Medulla oblongata (tissue), 1 donor: ENCODE data around the gene CPSF4.
A peak's percentile ranks its signal among the peaks of the same experiment; 100 is the strongest.

Source experiments
- DNase-seq: peaks from one replicate; pipeline ENCODE4 v3.0.0-alpha.2; 2015; ENCODE audit errors: extremely low spot score

CPSF4 gene

GRCh38 chr7:99438573-99439480 is at the start of gene CPSF4, which contains the start of gene PTCD1:
CPSF4 (plus strand) TSS chr7:99438943; CDS start chr7:99439083, 140 bp downstream.
PTCD1 (minus strand) TSS chr7:99438798; CDS start chr7:99435242, 3,556 bp downstream.
- peak; percentile 96 for DNase-seq

GRCh38 chr7:99389772-99390171 is 49.0 kb upstream of the CPSF4 start:
- DNase-seq, result no peak

DNA sequence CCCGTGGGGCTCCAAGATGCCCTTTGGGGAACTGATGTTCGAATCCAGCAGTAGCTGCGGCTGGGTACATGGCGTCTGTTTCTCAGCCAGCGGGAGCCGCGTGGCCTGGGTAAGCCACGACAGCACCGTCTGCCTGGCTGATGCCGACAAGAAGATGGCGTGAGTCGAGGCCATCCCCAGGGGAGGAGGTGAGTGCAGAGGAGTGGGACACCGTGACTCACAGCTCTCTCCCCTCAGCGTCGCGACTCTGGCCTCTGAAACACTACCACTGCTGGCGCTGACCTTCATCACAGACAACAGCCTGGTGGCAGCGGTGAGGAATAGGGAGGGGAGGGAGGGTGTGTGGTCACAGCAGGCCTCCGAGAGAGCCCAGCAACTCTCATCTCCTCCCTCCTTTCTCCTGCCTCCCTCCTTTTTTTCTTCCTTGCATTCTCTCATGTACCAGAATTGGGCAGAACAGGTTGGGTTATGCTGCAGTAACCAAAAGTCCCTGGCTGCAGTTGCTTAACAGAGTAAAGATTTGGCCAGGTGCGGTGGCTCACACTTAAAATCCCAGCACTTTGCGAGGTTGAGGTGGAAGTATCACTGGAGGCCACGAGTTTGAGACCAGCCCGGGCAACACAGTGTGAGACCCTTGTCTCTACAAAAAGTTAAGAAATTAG is 47.7 kb upstream of the CPSF4 start:
- no peak for DNase-seq

DNA sequence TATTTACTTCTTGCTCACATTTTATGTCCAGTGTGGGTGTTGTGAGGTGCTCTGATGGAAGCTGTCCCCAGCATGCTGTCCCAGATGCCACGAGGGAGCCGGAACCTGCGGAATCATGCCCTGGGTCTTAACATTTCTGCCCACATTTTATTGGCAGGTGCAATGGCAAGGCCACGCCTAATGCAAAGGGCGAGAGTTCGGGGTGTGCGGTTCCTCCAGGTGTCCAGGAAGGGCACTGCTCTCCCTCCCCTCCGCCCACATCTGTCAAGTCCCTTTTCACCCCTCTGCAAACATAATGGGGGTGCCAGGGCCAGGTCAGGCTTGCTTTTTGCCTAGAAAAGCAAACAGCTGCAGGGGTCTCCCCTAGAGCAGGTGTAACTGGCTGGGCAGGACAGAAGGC is 46.7 kb upstream of the CPSF4 start:
- no peak for DNase-seq

DNA sequence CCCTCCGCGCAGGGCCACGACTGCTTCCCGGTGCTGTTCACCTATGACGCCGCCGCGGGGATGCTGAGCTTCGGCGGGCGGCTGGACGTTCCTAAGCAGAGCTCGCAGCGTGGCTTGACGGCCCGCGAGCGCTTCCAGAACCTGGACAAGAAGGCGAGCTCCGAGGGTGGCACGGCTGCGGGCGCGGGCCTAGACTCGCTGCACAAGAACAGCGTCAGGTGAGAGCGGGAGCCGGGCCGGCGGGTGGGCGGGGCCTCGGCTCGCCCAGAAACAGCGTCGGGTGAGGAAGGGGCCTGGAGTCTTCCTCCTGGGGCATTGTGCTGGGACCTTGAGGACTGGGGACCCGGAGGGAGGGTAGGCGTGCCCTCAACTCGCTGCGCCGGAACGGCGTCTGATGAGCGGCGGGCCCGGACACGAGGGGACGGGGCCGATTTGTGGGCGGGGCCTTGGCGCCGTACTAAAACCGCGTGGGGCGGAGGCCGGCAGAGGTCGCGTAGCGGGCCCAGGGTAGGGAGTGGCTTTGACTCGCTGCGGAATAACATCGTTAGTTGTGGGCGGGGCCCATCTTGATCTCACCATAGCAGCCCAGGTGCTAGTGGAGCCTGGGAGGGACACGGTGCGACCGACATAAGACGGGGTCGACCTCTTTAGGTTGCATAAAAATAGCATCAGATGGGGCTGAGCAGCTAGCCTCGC is 45.9 kb upstream of the CPSF4 start:
- DNase-seq, result peak; percentile 19

- no peak for DNase-seq
These were observed 45.2 kb upstream of the CPSF4 start for GRCh38 chr7:99393355-99394187.

DNA sequence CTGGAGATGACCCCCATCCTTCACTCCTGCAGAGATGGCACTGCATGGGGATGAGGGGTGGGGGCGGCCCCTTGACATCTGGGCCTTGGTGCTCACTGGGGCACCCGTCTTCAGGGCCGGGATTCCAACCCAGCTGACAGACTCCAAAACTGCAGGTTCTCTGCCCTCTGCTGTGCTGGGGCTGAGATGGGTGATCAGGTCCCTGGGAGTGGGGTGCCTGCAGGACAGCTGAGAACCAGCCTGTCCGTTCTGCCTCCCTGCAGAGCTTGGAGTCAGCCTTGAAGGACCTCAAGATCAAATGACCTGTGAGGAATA is 44.6 kb upstream of the CPSF4 start:
- DNase-seq, result no peak

DNA sequence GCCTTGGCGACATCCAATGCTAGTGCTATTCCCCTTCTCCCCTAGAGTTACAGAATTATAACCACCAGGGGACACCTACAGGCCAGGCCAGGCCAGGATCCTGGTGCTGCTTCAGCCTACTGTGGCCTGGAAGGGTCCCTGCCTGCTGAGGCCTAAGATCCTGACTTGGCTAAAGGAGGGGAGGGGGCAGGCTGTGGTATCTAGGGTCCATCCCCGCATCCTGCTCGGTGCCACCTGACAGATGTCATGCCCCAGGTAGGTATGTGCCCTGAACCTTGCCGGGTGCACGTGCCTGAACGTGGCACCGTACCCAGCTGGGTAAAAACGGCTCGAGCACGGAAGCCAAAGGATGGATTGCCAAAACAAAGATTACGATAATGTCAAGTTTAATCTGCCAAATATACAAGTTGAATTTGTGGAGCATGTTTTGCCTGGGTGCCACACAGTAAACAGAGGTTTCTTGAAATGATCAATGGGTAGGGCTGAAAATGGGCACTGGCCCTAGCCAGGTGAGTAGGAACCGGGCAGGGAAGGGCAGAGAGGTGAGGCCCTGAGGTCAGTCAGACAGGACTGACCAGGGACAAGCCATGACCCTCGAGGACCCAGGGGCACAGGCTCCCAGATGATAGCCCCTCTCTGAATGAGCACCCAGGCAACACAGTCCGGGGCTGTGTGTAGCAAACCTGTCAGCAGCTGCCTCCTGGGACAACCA is 43.0 kb upstream of the CPSF4 start:
- no peak for DNase-seq

DNA sequence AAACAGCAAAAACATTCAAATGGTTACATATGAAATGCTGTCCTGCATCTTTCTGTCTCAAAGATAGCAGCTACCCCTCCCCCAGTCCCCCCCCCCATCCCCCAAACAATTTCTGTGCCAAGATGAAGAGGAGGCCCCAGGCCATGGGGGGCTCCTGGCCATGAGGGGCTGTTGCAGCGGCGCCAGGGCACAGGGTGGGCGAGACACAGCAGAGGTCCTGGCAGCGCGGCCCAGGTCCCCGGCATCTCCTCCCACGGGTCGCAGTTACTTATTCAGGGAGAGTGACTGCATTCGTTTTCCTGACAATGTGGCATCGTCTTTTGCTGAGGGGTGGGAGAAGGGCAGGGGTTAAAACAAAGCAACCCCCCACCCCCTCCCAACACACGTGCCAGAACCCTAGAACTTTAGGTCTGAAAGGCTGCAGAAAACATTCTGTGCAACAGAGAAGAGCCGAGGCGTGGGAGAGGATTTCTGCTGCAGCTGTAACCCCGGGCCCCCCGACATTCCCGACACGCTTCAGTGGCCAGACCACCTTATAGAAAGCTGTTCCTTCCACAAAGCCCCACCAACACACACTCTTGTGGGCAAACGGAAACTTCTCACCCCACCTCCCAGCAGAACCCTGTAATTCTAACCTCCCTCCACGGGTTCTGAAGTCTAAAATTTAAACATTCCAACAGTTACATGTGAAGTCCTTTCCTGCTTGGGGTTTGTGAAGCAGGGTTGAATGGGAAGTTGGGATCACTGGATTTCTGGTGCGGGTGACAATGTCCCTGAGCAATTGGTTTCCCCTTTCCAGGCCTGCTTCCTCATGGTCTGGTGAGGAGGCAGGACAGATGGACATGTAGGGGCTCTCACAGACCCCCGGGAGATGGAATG is 42.1 kb upstream of the CPSF4 start:
- no peak for DNase-seq

DNA sequence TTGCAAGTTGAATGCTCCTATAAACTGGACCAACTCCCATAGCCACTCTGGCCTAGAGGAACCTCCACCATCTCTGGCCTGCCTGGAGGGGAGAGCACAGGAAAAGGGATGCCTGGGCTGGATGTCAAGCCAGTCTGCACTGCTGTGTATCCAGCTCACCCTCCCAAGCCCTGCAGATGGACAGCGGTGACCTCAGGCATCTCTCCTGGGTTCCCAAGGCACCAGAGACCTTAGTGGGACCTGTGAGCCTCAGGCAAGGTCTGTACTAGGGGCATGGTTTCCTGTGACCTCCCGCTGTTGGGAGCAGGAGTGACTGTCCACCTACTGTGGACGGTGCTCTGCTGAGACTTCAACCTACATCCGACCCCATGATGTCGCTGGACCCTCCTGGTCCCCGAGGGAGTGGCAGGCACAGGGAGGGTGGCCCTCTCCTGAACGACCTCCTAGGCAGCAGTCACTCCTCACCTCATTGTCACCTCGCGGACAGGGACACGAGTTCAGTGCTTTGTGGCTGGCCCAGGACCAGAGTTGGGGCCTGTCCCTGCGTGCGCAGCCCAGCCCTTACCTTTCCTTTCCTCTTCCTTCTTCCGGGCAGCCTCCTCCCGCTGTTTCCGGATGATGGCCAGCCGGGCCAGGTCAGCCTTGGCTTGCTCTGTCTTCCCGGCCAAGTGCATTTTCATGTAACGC is 41.3 kb upstream of the CPSF4 start:
- no peak for DNase-seq

DNA sequence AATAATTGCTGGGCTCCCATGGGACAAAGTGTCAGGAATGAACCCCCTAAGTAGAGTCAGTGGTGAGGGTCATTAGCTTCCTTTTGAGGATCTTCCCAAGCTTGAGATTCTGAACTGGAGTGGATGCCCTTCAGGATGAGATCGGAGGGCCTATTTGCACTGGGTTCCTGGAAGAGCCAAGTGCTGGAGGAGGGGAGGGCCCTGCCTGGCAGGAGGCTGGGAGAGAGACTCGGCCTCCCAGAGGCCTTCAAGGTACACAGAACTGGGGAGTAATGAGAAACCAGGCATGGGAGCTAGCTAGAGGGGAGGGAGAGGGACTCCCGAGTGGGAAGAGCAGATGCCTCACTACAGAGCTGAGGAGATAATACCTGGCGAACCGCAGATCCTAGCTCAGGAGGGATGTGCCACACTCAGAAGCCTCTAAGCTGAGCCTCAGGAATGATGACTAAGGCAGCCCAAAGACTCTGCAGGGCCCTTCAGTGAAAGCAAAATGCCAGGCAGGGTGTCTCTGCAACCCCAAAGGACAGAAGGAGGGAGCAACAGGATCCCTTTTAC is 39.8 kb upstream of the CPSF4 start:
- DNase-seq, result no peak

DNA sequence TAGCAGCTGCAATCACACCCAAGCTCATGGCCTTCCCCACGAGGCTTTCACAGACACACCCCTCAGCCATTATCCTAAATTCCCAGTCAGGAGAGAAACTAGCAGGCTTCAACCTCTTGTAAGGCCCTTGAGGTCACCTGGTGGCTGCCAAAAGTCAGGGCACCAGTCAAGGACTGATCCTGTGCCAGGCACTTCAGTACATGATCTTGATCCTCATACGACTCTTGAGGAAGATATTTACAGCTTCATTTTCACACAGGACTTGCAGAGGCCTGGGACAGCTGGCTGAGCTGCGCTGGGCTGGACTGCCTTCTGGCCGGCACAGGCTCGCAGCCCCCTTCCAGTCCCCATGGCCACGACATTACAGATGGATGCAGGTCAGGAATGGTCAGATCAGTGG is 39.1 kb upstream of the CPSF4 start:
- no peak for DNase-seq

GRCh38 chr7:99402854-99403253 is 35.9 kb upstream of the CPSF4 start:
- DNase-seq, result no peak

DNA sequence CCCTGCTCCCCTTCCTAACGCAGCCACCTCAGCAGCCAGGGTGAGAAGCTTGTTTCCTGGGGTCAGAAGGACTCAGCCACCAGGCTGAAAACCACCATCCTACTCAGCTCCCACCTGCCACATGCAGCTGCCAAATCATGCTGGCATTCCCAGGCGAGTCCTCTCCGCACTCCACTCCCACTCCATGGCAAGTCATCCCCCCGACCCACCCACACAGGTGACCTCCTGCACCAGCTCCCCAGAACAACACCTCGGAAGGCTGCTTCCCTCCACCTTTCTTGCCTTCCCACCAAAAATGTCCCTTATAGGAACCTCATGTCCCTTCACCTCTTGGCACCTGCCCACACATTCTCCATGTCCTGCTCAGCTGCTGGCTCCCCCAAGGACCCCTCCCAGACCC is 35.0 kb upstream of the CPSF4 start:
- DNase-seq, result no peak

GRCh38 chr7:99404235-99404976 is 34.3 kb upstream of the CPSF4 start:
- DNase-seq, result no peak

GRCh38 chr7:99404977-99405320 is 33.8 kb upstream of the CPSF4 start:
- no peak for DNase-seq

DNA sequence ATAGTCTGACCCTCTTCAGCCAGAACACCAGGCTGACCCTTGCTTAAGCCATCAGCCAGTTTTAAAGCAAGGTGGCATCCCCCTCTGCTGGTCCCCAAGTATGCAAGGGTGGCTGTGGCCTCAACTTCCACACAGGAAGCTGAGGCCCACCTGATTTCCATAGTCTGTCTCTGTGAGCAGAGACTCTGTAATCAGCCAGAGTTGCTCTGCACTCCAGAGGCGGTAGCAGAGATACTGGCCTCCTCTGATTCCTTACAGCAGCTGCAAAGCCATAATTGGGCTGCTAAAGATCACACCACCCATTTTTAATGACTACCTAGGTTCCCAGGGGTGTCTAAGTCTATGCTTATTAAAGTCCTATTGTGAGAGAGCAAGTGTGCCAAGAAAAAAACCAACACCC is 32.2 kb upstream of the CPSF4 start:
- DNase-seq, result no peak

DNA sequence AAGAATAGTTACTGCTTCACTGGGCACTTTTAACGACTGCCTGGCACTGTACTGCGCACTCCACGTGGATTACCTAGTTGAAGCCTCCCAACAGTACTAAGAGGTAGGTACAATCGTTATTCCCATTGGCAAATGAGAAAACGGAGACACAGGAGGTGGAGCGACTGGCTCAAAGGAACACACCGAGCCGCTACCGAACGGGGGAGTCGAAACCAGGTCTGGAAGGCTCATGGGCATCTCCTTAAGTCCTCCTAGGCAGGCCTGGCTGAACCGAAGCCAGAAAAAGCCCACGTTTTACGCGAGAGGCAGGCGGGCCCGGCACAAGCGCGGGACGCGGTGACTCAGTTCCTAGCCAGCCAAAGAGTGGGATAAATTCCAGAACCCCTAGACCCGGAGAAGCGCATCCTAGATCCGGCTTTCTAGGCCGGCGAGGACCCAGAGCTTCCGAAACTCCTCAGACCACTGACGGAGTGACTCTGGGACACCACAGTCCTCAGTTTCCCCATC is 30.8 kb upstream of the CPSF4 start:
- no peak for DNase-seq
